HepG2 (cell line): ENCODE measurements around the gene AURKA. TPM values are rescaled to one million over a fixed set of nuclear protein-coding genes. Genes with fewer than 3 reads are reported as not detected.

Experiments
- BORCS8-MEF2B ChIP-seq: sonication (generic); formaldehyde crosslinking; IDR thresholded peaks from 2 replicates; pipeline ENCODE4 v1.8.0; 2022; ENCODE audit warnings: mild to moderate bottlenecking, missing genetic modification reagents
- CREB1 ChIP-seq, 2 experiments: fragments of 450-650 bp in 1 of 2; IDR thresholded peaks; 2 replicates each; pipeline ENCODE4 v1.6.1; 2016 to 2017; ENCODE audit warnings: control low read depth in 1 of 2, mild to moderate bottlenecking in 1 of 2, missing compliant biosample characterization in 1 of 2, missing genetic modification characterization in 1 of 2
- FIP1L1 ChIP-seq: fragments of 200-400 bp; formaldehyde crosslinking; IDR thresholded peaks from 2 replicates; pipeline ENCODE4 v1.6.1; 2018; ENCODE audit warnings: low read depth, mild to moderate bottlenecking, low read length, moderate library complexity, borderline replicate concordance; ENCODE audit not compliant: insufficient read depth
- HCFC1 ChIP-seq: fragments of 150-350 bp; IDR thresholded peaks from 2 replicates; pipeline ENCODE4 v1.6.1; 2014; ENCODE audit warnings: low read depth, low read length
- KLF15 ChIP-seq: sonication (generic); formaldehyde crosslinking; IDR thresholded peaks from 2 replicates; pipeline ENCODE4 v1.8.1; 2023; ENCODE audit warnings: borderline replicate concordance, mild to moderate bottlenecking, inconsistent platforms, missing genetic modification reagents, mixed read lengths
- LBX2 ChIP-seq: sonication (generic); formaldehyde crosslinking; IDR thresholded peaks from 2 replicates; pipeline ENCODE4 v1.5.0; 2020; ENCODE audit warnings: missing genetic modification reagents, mild to moderate bottlenecking, borderline replicate concordance
- NFRKB ChIP-seq: fragments of 450-650 bp; IDR thresholded peaks from 2 replicates; pipeline ENCODE4 v1.6.1; 2017
- PRDM10 ChIP-seq: sonication (generic); formaldehyde crosslinking; IDR thresholded peaks from 2 replicates; pipeline ENCODE4 v1.4.0; 2020; ENCODE audit warnings: low read depth, missing genetic modification reagents
- RAD51 ChIP-seq: fragments of 450-650 bp; IDR thresholded peaks from 2 replicates; pipeline ENCODE4 v1.6.1; 2016; ENCODE audit warnings: borderline replicate concordance
- SALL1 ChIP-seq: sonication (generic); formaldehyde crosslinking; IDR thresholded peaks from 2 replicates; pipeline ENCODE4 v1.8.0; 2022; ENCODE audit warnings: mild to moderate bottlenecking, missing genetic modification reagents
- SALL2 ChIP-seq: sonication (generic); formaldehyde crosslinking; IDR thresholded peaks from 2 replicates; pipeline ENCODE4 v1.8.1; 2023; ENCODE audit warnings: mild to moderate bottlenecking, missing genetic modification reagents, inconsistent platforms
- SMARCE1 ChIP-seq: fragments of 450-650 bp; IDR thresholded peaks from 2 replicates; pipeline ENCODE4 v1.6.1; 2017; ENCODE audit warnings: borderline replicate concordance
- SOX6 ChIP-seq, 2 experiments: fragments of 450-650 bp in 1 of 2; sonication (generic) in 1 of 2; formaldehyde crosslinking in 1 of 2; IDR thresholded peaks; 2 replicates each; pipeline versions ENCODE4 v1.4.0 to v1.6.1; 2017 to 2020; ENCODE audit warnings: antibody characterized with exemption in 1 of 2, mild to moderate bottlenecking in 1 of 2, missing genetic modification reagents in 1 of 2
- SRSF1 ChIP-seq: fragments of 200-400 bp; formaldehyde crosslinking; optimal IDR thresholded peaks from 2 replicates; pipeline ENCODE3; 2017; ENCODE audit warnings: mild to moderate bottlenecking, low read depth, low read length, moderate library complexity
- ZIK1 ChIP-seq: sonication (generic); formaldehyde crosslinking; IDR thresholded peaks from 2 replicates; pipeline ENCODE4 v1.5.0; 2020; ENCODE audit warnings: mild to moderate bottlenecking, low read depth, missing genetic modification reagents, borderline replicate concordance
- ZNF263 ChIP-seq: sonication (generic); formaldehyde crosslinking; IDR thresholded peaks from 2 replicates; pipeline ENCODE4 v1.4.0; 2020; ENCODE audit warnings: missing genetic modification reagents
- ZNF543 ChIP-seq: sonication (generic); formaldehyde crosslinking; IDR thresholded peaks from 2 replicates; pipeline ENCODE4 v1.4.0; 2020; ENCODE audit warnings: mild to moderate bottlenecking, missing genetic modification reagents
- ZNF614 ChIP-seq: IDR thresholded peaks from 2 replicates; pipeline ENCODE4 v1.6.1; 2018; ENCODE audit warnings: missing biosample characterization, missing genetic modification reagents, inconsistent platforms, borderline replicate concordance
- ZNF652 ChIP-seq: IDR thresholded peaks from 2 replicates; pipeline ENCODE4 v1.6.1; 2016; ENCODE audit warnings: low read depth, borderline replicate concordance
- ZNF674 ChIP-seq: sonication (generic); formaldehyde crosslinking; IDR thresholded peaks from 2 replicates; pipeline ENCODE4 v1.5.0; 2020; ENCODE audit warnings: low read depth, mild to moderate bottlenecking, missing genetic modification reagents
- ZNF768 ChIP-seq: sonication (generic); formaldehyde crosslinking; IDR thresholded peaks from 2 replicates; pipeline ENCODE4 v1.4.0; 2020; ENCODE audit warnings: missing genetic modification reagents
- ZNF850 ChIP-seq: sonication (generic); formaldehyde crosslinking; conservative IDR thresholded peaks from 2 replicates; pipeline ENCODE4 v1.9.0; 2021; ENCODE audit warnings: mild to moderate bottlenecking, missing genetic modification reagents
- ZNF878 ChIP-seq: sonication (generic); formaldehyde crosslinking; IDR thresholded peaks from 2 replicates; pipeline ENCODE4 v1.8.1; 2023; ENCODE audit warnings: mild to moderate bottlenecking, missing genetic modification reagents, moderate library complexity
- polyA plus RNA-seq, 8 experiments: library from polyadenylated mRNA; depleted of rRNA in 3 of 8; stranded (reverse) in 7 of 8; unstranded in 1 of 8; fragments of >200 nt; fragmentation: Illumina TruSeq in 4 of 8; extraction: Trizol in 4 of 8; gene quantifications; 2 replicates each; pipeline versions ENCODE4 v1.2.1 to v1.2.3, GENCODE V29; 2011 to 2016; ENCODE audit warnings: low read depth in 4 of 8, missing spikeins in 1 of 8, mixed read lengths in 1 of 8; ENCODE audit not compliant: insufficient read depth in 1 of 8
- total RNA-seq, 5 experiments: library from RNA; depleted of rRNA; stranded (reverse); fragments of >200 nt; fragmentation: Illumina TruSeq; extraction: Trizol; gene quantifications; 2 replicates each; pipeline ENCODE4 v1.2.3, GENCODE V29; 2016; ENCODE audit warnings: low read depth in 1 of 5
- TF ChIP-seq, protein P1 (sequence below): sonication (generic); formaldehyde crosslinking; IDR thresholded peaks from 2 replicates; pipeline ENCODE4 v1.5.0; 2020; ENCODE audit warnings: mild to moderate bottlenecking, missing genetic modification reagents

The AURKA gene
- total and polyA plus RNA-seq, 2 of the 13 experiments (the other 11 are each of a cell fraction or from before 2014, with no cell fraction given) = 96.4 to 224 TPM

GRCh38 chr20:56392132-56392880 is at the start of gene AURKA, which contains the start of gene CSTF1 (continued):
- peak; percentile 92 for TF ChIP-seq PRDM10 (CRISPR knock-in tag)
- peak; percentile 97 for TF ChIP-seq FIP1L1
- TF ChIP-seq LBX2 (CRISPR knock-in tag) = peak; percentile 97
- TF ChIP-seq SMARCE1 = no peak
- peak; percentile 82 for TF ChIP-seq ZNF263 (CRISPR knock-in tag)
- TF ChIP-seq, protein P1, sequence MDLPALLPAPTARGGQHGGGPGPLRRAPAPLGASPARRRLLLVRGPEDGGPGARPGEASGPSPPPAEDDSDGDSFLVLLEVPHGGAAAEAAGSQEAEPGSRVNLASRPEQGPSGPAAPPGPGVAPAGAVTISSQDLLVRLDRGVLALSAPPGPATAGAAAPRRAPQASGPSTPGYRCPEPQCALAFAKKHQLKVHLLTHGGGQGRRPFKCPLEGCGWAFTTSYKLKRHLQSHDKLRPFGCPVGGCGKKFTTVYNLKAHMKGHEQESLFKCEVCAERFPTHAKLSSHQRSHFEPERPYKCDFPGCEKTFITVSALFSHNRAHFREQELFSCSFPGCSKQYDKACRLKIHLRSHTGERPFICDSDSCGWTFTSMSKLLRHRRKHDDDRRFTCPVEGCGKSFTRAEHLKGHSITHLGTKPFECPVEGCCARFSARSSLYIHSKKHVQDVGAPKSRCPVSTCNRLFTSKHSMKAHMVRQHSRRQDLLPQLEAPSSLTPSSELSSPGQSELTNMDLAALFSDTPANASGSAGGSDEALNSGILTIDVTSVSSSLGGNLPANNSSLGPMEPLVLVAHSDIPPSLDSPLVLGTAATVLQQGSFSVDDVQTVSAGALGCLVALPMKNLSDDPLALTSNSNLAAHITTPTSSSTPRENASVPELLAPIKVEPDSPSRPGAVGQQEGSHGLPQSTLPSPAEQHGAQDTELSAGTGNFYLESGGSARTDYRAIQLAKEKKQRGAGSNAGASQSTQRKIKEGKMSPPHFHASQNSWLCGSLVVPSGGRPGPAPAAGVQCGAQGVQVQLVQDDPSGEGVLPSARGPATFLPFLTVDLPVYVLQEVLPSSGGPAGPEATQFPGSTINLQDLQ (CRISPR knock-in tag) = peak; percentile 29; the same call in 1 of the 2 replicates
- TF ChIP-seq ZNF614 (CRISPR knock-in tag) = peak; percentile 99
- TF ChIP-seq HCFC1 = peak; percentile 89
- TF ChIP-seq ZIK1 = peak; percentile 96; the same call in 1 of the 2 replicates
- peak; percentile 97 for TF ChIP-seq ZNF878 (CRISPR knock-in tag)
- TF ChIP-seq RAD51 = no peak
- TF ChIP-seq KLF15 (CRISPR knock-in tag) = peak; percentile 84
- peak; percentile 99 for TF ChIP-seq SALL1 (CRISPR knock-in tag)
- peak; percentile 97 for TF ChIP-seq BORCS8-MEF2B
- peak; percentile 79; the same call in 1 of the 2 replicates for TF ChIP-seq ZNF543
- TF ChIP-seq SOX6 (IDR thresholded peaks at IDR 0.05) = no peak
- TF ChIP-seq SOX6 (CRISPR knock-in tag; IDR thresholded peaks at IDR 0.05) = peak; percentile 93
- TF ChIP-seq ZNF674 = no peak
- peak; percentile 100 for TF ChIP-seq SALL2 (CRISPR knock-in tag)
- peak; percentile 91 for TF ChIP-seq SRSF1
- TF ChIP-seq CREB1 (IDR thresholded peaks at IDR 0.05) = peak; percentile 97
- TF ChIP-seq CREB1 (CRISPR knock-in tag; IDR thresholded peaks at IDR 0.05) = peak; percentile 99
- TF ChIP-seq ZNF768 (CRISPR knock-in tag) = peak; percentile 85
- TF ChIP-seq NFRKB = peak; percentile 96
- TF ChIP-seq ZNF652 (CRISPR knock-in tag) = peak; percentile 68; the same call in 1 of the 2 replicates
- TF ChIP-seq ZNF850 (CRISPR knock-in tag) = no peak
